A549 (cell line): ENCODE data around the gene REV1. TPM values are rescaled to one million over a fixed set of nuclear protein-coding genes. Genes with fewer than 3 reads are reported as not detected.

Experiments
- ATAC-seq, 2 experiments: fragments of 200-7000 bp in 1 of 2; fragments of >200 bp in 1 of 2; cut with Nextera tagmentation in 1 of 2; cut with Tn5 transposase in 1 of 2; 3 replicates each; pipeline versions ENCODE4 v1.8.0 to v1.9.1; 2018 to 2020; ENCODE audit warnings: mild to moderate bottlenecking in 1 of 2, moderate library complexity in 1 of 2
- CTCF ChIA-PET: fragments of 300-600 bp; sonication (Branson Sonifier 250); formaldehyde crosslinking; extraction: SDS; loops from one replicate; lab custom pipeline; 2021; ENCODE audit warnings: antibody characterized with exemption, inconsistent platforms; lab: Yijun Ruan, JAX
- POLR2A ChIA-PET: fragments of 350-600 bp; formaldehyde crosslinking; extraction: SDS; loops from one replicate; lab custom pipeline; 2021; ENCODE audit warnings: antibody characterized with exemption, inconsistent platforms; lab: Yijun Ruan, JAX
- DNase-seq, 2 experiments: peaks; one replicate each; pipeline versions ENCODE4 v3.0.0 to v3.0.0-alpha.2; 2011 to 2016; ENCODE audit warnings: low read depth in 1 of 2, low spot score in 1 of 2
- FAIRE-seq: peaks from 2 replicates; lab custom pipeline; 2011; peaks lifted over from hg19 to GRCh38; lab: Jason Lieb, UNC
- H3K27ac ChIP-seq, 2 experiments: fragments of >200 bp; sonication (Bioruptor Twin); formaldehyde crosslinking; 3 replicates each; pipeline ENCODE4 v1.5.1; 2016 to 2017
- H3K4me1 ChIP-seq: fragments of >200 bp; sonication (Bioruptor Twin); formaldehyde crosslinking; 3 replicates; pipeline ENCODE4 v1.6.1; 2016
- H3K4me2 ChIP-seq: fragments of >200 bp; sonication (Bioruptor Twin); formaldehyde crosslinking; 3 replicates; pipeline ENCODE4 v1.6.1; 2016
- H3K4me3 ChIP-seq: fragments of >200 bp; sonication (Bioruptor Twin); formaldehyde crosslinking; 3 replicates; pipeline ENCODE4 v1.5.1; 2016
- H3K9me3 ChIP-seq: fragments of >200 bp; sonication (Bioruptor Twin); formaldehyde crosslinking; 3 replicates; pipeline ENCODE4 v1.6.1; 2016
- CTCF ChIP-seq: fragments of >200 bp; sonication (Bioruptor Twin); formaldehyde crosslinking; IDR thresholded peaks from 3 replicates; pipeline ENCODE4 v1.5.1; 2016
- E2F6 ChIP-seq: IDR thresholded peaks from 2 replicates; pipeline ENCODE4 v1.6.1; 2012; ENCODE audit warnings: low read depth, borderline replicate concordance
- EHMT2 ChIP-seq: fragments of 200-600 bp; sonication (generic); IDR thresholded peaks from 2 replicates; pipeline ENCODE4 v1.6.1; 2016; ENCODE audit warnings: antibody characterized with exemption, low read depth, mild to moderate bottlenecking, moderate library complexity
- ELK1 ChIP-seq: fragments of 150-350 bp; IDR thresholded peaks from 2 replicates; pipeline ENCODE4 v1.6.1; 2014; ENCODE audit warnings: low read depth, mild to moderate bottlenecking, low read length
- FOXS1 ChIP-seq: fragments of 250-450 bp; sonication (Bioruptor Pico); IDR thresholded peaks from 2 replicates; pipeline ENCODE4 v1.5.0; 2020; ENCODE audit warnings: mild to moderate bottlenecking, moderate library complexity
- JUN ChIP-seq, 2 experiments: fragments of >200 bp; sonication (Bioruptor Twin); formaldehyde crosslinking; IDR thresholded peaks; 2 replicates in 1 of 2; 3 replicates in 1 of 2; pipeline ENCODE4 v1.6.1; 2016 to 2017
- JUNB ChIP-seq: fragments of >200 bp; sonication (Bioruptor Twin); formaldehyde crosslinking; IDR thresholded peaks from 2 replicates; pipeline ENCODE4 v1.6.1; 2016
- MAFK ChIP-seq: fragments of 450-650 bp; IDR thresholded peaks from 2 replicates; pipeline ENCODE4 v1.6.1; 2014; ENCODE audit not compliant: partially characterized antibody
- MYC ChIP-seq: IDR thresholded peaks from 2 replicates; pipeline ENCODE4 v1.6.1; 2012; ENCODE audit warnings: mild to moderate bottlenecking, inconsistent platforms, low read length, improper control_type of control experiment, borderline replicate concordance
- POLR2AphosphoS2 ChIP-seq: conservative IDR thresholded peaks from 2 replicates; pipeline ENCODE4 v1.6.1; 2012; ENCODE audit warnings: low read length, improper control_type of control experiment, inconsistent platforms
- RAD21 ChIP-seq, 2 experiments: fragments of >200 bp in 1 of 2; sonication (Bioruptor Twin) in 1 of 2; formaldehyde crosslinking in 1 of 2; IDR thresholded peaks in 1 of 2; conservative IDR thresholded peaks in 1 of 2; 2 replicates in 1 of 2; 3 replicates in 1 of 2; pipeline ENCODE4 v1.6.1; 2012 to 2018; ENCODE audit warnings: inconsistent platforms in 1 of 2
- RARB ChIP-seq: fragments of 250-450 bp; sonication (Bioruptor Pico); IDR thresholded peaks from 2 replicates; pipeline ENCODE4 v1.8.0; 2021; ENCODE audit warnings: mild to moderate bottlenecking, moderate library complexity
- TFCP2L1 ChIP-seq: fragments of 250-450 bp; sonication (Bioruptor Pico); IDR thresholded peaks from 2 replicates; pipeline ENCODE4 v1.5.0; 2021; ENCODE audit warnings: mild to moderate bottlenecking
- ZFP36 ChIP-seq: fragments of 450-650 bp; IDR thresholded peaks from 2 replicates; pipeline ENCODE4 v1.6.1; 2014; ENCODE audit warnings: borderline replicate concordance; ENCODE audit not compliant: partially characterized antibody
- WGBS: methylation state at CpG from one replicate; pipeline ENCODE4 v1.1.6; 2017; ENCODE audit errors: missing lambda C conversion rate; 5-methylcytosine and 5-hydroxymethylcytosine counted together
- polyA plus RNA-seq, 4 experiments: library from polyadenylated mRNA; depleted of rRNA in 3 of 4; stranded (reverse); fragments of >200 nt; fragmentation: RNase III in 1 of 4; extraction: RNeasy Plus Mini Kit Qiagen cat#74134 plus additional on column Dnase treatment in 1 of 4; gene quantifications; 2 replicates in 3 of 4; 3 replicates in 1 of 4; pipeline ENCODE4 v1.2.3, GENCODE V29; 2011 to 2017

REV1 gene
- polyA plus RNA-seq, 2 of the 4 experiments (the other 2 are of a cell fraction), result 12.8 to 36.2 TPM

- POLR2A ChIA-PET, result no interaction called here
- Histone ChIP-seq H3K4me2 (no peak overlapping the region), H3K4me1 (no peaks in the 10 kb centered on the region), H3K9me3 (no peaks in the 10 kb centered on the region), H3K4me3 (no peak overlapping the region), H3K27ac (no peak overlapping the region)
- FAIRE-seq (no peak), DNase-seq (no peak), ATAC-seq (no peak)
- TF ChIP-seq ZFP36 (no peak), EHMT2 (no peak), JUNB (no peak), POLR2AphosphoS2 (no peak), RARB (CRISPR knock-in tag) (no peak)
- WGBS, result 99% methylated on average over 10 of the region's 10 CpGs
- CTCF ChIA-PET, result interaction anchor here (1.4 kb wide), 1 partner anchor 10 kb away, joined by 4 read pairs; no protein-coding TSS in a partner anchor
Measured at GRCh38 chr2:99436874-99437273, 52.9 kb downstream of the REV1 start.

- no peak for TF ChIP-seq TFCP2L1 (CRISPR knock-in tag)
- TF ChIP-seq ZFP36, result no peak
- TF ChIP-seq EHMT2, result no peak
- TF ChIP-seq ELK1, result no peak
- no peak for TF ChIP-seq POLR2AphosphoS2
- no peak for TF ChIP-seq MAFK
- TF ChIP-seq FOXS1, result no peak
- H3K4me1 ChIP-seq, result no peaks in the 10 kb centered on the region
- no peak overlapping the region for H3K4me3 ChIP-seq
- ATAC-seq, result no peak
- CTCF ChIA-PET, result no interaction called here
- POLR2A ChIA-PET, result no interaction called here
- no peak for DNase-seq
- H3K9me3 ChIP-seq, result no peaks in the 10 kb centered on the region
- no peak for FAIRE-seq
- 66% methylated on average over 2 of the region's 2 CpGs for WGBS
- H3K27ac ChIP-seq, result no peak overlapping the region
- H3K4me2 ChIP-seq, result no peak overlapping the region
Measured at GRCh38 chr2:99433340-99433739, 56.5 kb downstream of the REV1 start.

GRCh38 chr2:99431587-99432275 lies 58.1 kb downstream of the REV1 start:
- TF ChIP-seq E2F6, result no peak
- no peak for TF ChIP-seq JUNB
- no peak for TF ChIP-seq JUN (IDR thresholded peaks at IDR 0.05)
- no peak for TF ChIP-seq RAD21 (conservative IDR thresholded peaks at IDR 0.05 in 1 of 2, IDR thresholded peaks at IDR 0.05 in 1 of 2)
- TF ChIP-seq MYC, result no peak
- TF ChIP-seq CTCF, result no peak
- no peak for TF ChIP-seq FOXS1
- TF ChIP-seq, all 56 proteins: peak for 0
- Histone ChIP-seq H3K9me3 (no peaks in the 10 kb centered on the region), H3K4me1 (no peaks in the 10 kb centered on the region), H3K4me2 (no peak overlapping the region), H3K4me3 (no peak overlapping the region), H3K27ac (no peak overlapping the region)
- WGBS, result 92% methylated on average over 12 of the region's 12 CpGs
- ATAC-seq (no peak), DNase-seq (no peak), FAIRE-seq (no peak)
- ChIA-PET POLR2A (no interaction called here), CTCF (interaction anchor here (1.0 kb wide), 1 partner anchor 58 kb away, joined by 4 read pairs; the partner anchor contains the start of gene REV1)
